ENCODE results near the gene COBLL1. TPM values are rescaled to one million over a fixed set of nuclear protein-coding genes. Genes with fewer than 3 reads are reported as not detected.
A peak's percentile ranks its signal among the peaks of the same experiment; 100 is the strongest.

Gene COBLL1
- total RNA-seq = 13.3 TPM

- Histone ChIP-seq H3K4me3 (peak within 1 kb of the TSS; percentile 69 to 98), H3K9me3 (no peaks in the 10 kb centered on the region), H3K36me3 (no peaks in the 10 kb centered on the region), H3K4me1 (peaks cover 0 to 11% of the 10 kb centered on the region in 2 donors), H3K27me3 (no peaks in the 10 kb centered on the region), H3K27ac (peak within 1 kb of the TSS; percentile 98 to 99)
- DNase-seq (ENCODE audit: low spot score in 2 of 2) = peak; percentile 16 to 85
- intact Hi-C loops (cut with DNase I) = loop anchor here (1.0 to 5.0 kb wide), 4 partner anchors 35 to 102 kb away; no protein-coding TSS in a partner anchor
- peak; percentile 73 to 85 (median 76) for TF ChIP-seq CTCF (IDR thresholded peaks at IDR 0.05)
These were observed at the start of gene COBLL1 for GRCh38 chr2:164841719-164842623. COBLL1 (minus strand) TSS chr2:164841823; CDS start chr2:164841196, 627 bp downstream.

- H3K4me3 ChIP-seq = no peak overlapping the region
- H3K27me3 ChIP-seq = no peaks in the 10 kb centered on the region
- no peaks in the 10 kb centered on the region for H3K4me1 ChIP-seq
- DNase-seq (ENCODE audit: low spot score in 2 of 2) = no peak
- no peak for TF ChIP-seq CTCF (IDR thresholded peaks at IDR 0.05)
- H3K36me3 ChIP-seq = no peaks in the 10 kb centered on the region
- H3K27ac ChIP-seq = no peak overlapping the region
- H3K9me3 ChIP-seq = no peaks in the 10 kb centered on the region
- intact Hi-C loops (cut with DNase I) = no loop called here
These were observed 48.9 kb upstream of the COBLL1 start for GRCh38 chr2:164890544-164890943.

- Histone ChIP-seq H3K27me3 (no peaks in the 10 kb centered on the region), H3K4me3 (no peak overlapping the region), H3K4me1 (no peaks in the 10 kb centered on the region), H3K36me3 (no peaks in the 10 kb centered on the region), H3K9me3 (no peaks in the 10 kb centered on the region), H3K27ac (no peak overlapping the region)
- DNase-seq (ENCODE audit: low spot score in 2 of 2) = no peak
- TF ChIP-seq CTCF (IDR thresholded peaks at IDR 0.05) = no peak
- intact Hi-C loops (cut with DNase I) = no loop called here
These were observed 47.0 kb upstream of the COBLL1 start for GRCh38 chr2:164888592-164888991.

GRCh38 chr2:164887434-164888144, 46.0 kb upstream of the COBLL1 start:
- no peaks in the 10 kb centered on the region for H3K4me1 ChIP-seq

GRCh38 chr2:164882276-164882675, 40.7 kb upstream of the COBLL1 start:
- Histone ChIP-seq H3K27me3 (no peaks in the 10 kb centered on the region), H3K4me3 (no peak overlapping the region), H3K9me3 (no peaks in the 10 kb centered on the region), H3K4me1 (peaks cover 0 to 2% of the 10 kb centered on the region in 2 donors), H3K36me3 (no peaks in the 10 kb centered on the region), H3K27ac (no peak overlapping the region)
- no peak for DNase-seq (ENCODE audit: low spot score in 2 of 2)
- intact Hi-C loops (cut with DNase I) = no loop called here
- TF ChIP-seq CTCF (IDR thresholded peaks at IDR 0.05) = no peak

More at GRCh38 chr2:164887434-164888144, 46.0 kb upstream of the COBLL1 start:
- no peaks in the 10 kb centered on the region for H3K36me3 ChIP-seq
- TF ChIP-seq CTCF (IDR thresholded peaks at IDR 0.05) = no peak
- H3K9me3 ChIP-seq = no peaks in the 10 kb centered on the region
- intact Hi-C loops (cut with DNase I) = no loop called here
- no peaks in the 10 kb centered on the region for H3K27me3 ChIP-seq
- H3K4me3 ChIP-seq = no peak overlapping the region
- DNase-seq (ENCODE audit: low spot score in 2 of 2) = no peak
- H3K27ac ChIP-seq = no peak overlapping the region
